HFF-Myc (cell line): Measurements from ENCODE around the gene HIVEP3.

Source experiments
- DNase-seq: peaks from one replicate; pipeline ENCODE4 v3.0.0-alpha.2; 2011; ENCODE audit warnings: low read depth; ENCODE audit errors: extremely low read depth
- H3K4me3 ChIP-seq: replicated peaks from 2 replicates; pipeline ENCODE4 v1.5.1; 2011; ENCODE audit warnings: low read depth, mild to moderate bottlenecking, control low read depth, low read length
- CTCF ChIP-seq: IDR thresholded peaks from 2 replicates; pipeline ENCODE4 v1.5.1; 2012; ENCODE audit warnings: mild to moderate bottlenecking, low read depth, low read length, control low read depth; ENCODE audit errors: missing control alignments

The HIVEP3 gene

GRCh38 chr1:41467673-41468072 lies 451.0 kb downstream of the HIVEP3 start:
- no peak for DNase-seq
- no peak for TF ChIP-seq CTCF
- H3K4me3 ChIP-seq, result no peak overlapping the region

DNA sequence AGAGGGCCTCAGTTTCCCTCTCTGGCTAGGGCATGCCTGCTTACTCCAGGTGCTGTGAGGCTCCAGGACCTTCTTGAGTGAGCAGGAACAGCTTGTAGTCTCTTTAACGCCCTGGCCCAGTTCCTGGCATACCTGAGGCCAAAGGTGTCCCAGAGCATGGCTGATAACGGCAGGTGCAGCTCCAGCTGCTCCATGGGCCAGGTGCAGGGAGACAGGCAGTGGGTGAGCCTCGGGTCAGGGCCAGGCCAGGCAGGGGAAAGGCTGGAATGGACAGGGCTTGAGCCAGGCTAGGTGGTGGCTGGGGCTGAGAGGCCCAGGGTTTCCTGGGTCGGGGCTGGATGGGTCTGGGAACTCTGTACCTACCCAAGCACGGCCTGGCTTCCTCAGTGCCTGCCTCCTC lies 452.6 kb downstream of the HIVEP3 start:
- no peak overlapping the region for H3K4me3 ChIP-seq
- TF ChIP-seq CTCF, result no peak

DNA sequence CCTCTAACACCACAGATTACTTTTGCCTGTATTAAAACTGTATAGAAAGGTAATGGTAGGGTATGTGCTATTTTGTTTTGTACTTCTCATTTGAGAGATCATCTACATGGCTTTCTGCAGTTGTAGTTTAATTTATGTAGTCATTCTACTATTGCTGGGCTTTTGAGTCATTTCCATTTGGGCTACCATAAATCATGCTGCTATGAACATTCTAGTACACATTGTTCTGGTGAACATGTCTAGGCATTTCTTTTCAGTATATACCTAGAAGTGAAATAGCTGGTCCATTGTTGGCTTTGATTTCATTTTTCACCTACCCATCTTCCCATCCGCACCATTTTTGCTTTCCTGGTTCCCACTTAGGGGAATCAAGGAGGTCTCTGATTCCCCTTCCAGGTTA lies 453.0 kb downstream of the HIVEP3 start:
- DNase-seq, result no peak
- TF ChIP-seq CTCF, result no peak
- no peak overlapping the region for H3K4me3 ChIP-seq

More for the DNA sequence above, 452.6 kb downstream of the HIVEP3 start:
- no peak for DNase-seq

DNA sequence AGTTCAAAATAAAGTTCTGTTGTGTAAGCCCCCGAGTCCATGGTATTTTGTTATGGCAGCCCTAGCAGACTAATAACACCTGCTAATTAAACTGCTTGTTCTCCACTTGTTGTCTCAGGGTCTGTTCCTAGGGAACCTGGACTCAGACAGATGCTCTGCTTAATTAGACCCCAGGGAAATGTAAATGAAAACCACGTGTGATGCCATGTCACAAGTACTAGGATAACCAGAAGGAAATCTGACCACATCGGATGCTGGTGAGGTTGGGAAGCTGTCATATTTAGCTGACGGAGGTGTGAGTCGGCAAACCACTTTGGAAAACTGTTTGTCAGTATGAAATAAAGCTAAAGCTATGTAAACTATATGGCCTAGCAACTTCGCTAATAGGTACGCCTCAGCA lies 453.8 kb downstream of the HIVEP3 start:
- H3K4me3 ChIP-seq, result no peak overlapping the region
- TF ChIP-seq CTCF, result no peak
- no peak for DNase-seq

- TF ChIP-seq CTCF, result no peak
- no peak for DNase-seq
- H3K4me3 ChIP-seq, result no peak overlapping the region
Measured at GRCh38 chr1:41463516-41463915, 455.2 kb downstream of the HIVEP3 start.

GRCh38 chr1:41462680-41463004 lies 456.1 kb downstream of the HIVEP3 start:
- no peak for DNase-seq
- TF ChIP-seq CTCF, result no peak
- H3K4me3 ChIP-seq, result no peak overlapping the region
